WERI-Rb-1 (cell line): ENCODE measurements around the gene POGLUT2.

Experiments used
- DNase-seq: peaks from one replicate; pipeline ENCODE4 v3.0.0-alpha.2; 2020
- H3K27ac ChIP-seq: fragments of 250-450 bp; sonication (Bioruptor Pico); 2 replicates; pipeline ENCODE4 v1.5.1; 2020; ENCODE audit warnings: mild to moderate bottlenecking, moderate library complexity
- H3K27me3 ChIP-seq: fragments of 250-450 bp; sonication (Bioruptor Pico); 2 replicates; pipeline ENCODE4 v1.5.1; 2021; ENCODE audit warnings: mild to moderate bottlenecking, low read depth, moderate library complexity; ENCODE audit not compliant: insufficient read depth, severe bottlenecking
- H3K36me3 ChIP-seq: fragments of 250-450 bp; sonication (Bioruptor Pico); 2 replicates; pipeline ENCODE4 v1.5.1; 2020; ENCODE audit warnings: mild to moderate bottlenecking, moderate library complexity
- H3K4me3 ChIP-seq: 2 replicates; pipeline ENCODE4 v1.5.1; 2011; ENCODE audit warnings: low read depth, mild to moderate bottlenecking, control low read depth, low read length
- H3K9me3 ChIP-seq: fragments of 250-450 bp; sonication (Bioruptor Pico); 2 replicates; pipeline ENCODE4 v1.5.1; 2021; ENCODE audit warnings: mild to moderate bottlenecking, moderate library complexity; ENCODE audit not compliant: severe bottlenecking
- CTCF ChIP-seq: IDR thresholded peaks from 2 replicates; pipeline ENCODE4 v1.5.1; 2011; ENCODE audit warnings: low read depth, mild to moderate bottlenecking, control low read depth, inconsistent platforms, low read length

POGLUT2 gene

GRCh38 chr13:102770435-102770834, 28.3 kb downstream of the POGLUT2 start:
- Histone ChIP-seq H3K27ac (no peak overlapping the region), H3K36me3 (peaks cover 7% of the 10 kb centered on the region), H3K4me3 (no peak overlapping the region), H3K9me3 (peaks cover 3% of the 10 kb centered on the region), H3K27me3 (no peaks in the 10 kb centered on the region)
- DNase-seq: no peak
- TF ChIP-seq CTCF: no peak

- Histone ChIP-seq H3K4me3 (no peak overlapping the region), H3K36me3 (peaks cover 7% of the 10 kb centered on the region), H3K27me3 (no peaks in the 10 kb centered on the region), H3K9me3 (peaks cover 3% of the 10 kb centered on the region), H3K27ac (no peak overlapping the region)
- DNase-seq: no peak
- no peak for TF ChIP-seq CTCF
Observed at GRCh38 chr13:102769679-102770078, 29.1 kb downstream of the POGLUT2 start.

- Histone ChIP-seq H3K9me3 (peaks cover 3% of the 10 kb centered on the region), H3K27me3 (no peaks in the 10 kb centered on the region), H3K4me3 (no peak overlapping the region), H3K36me3 (peaks cover 5% of the 10 kb centered on the region), H3K27ac (no peak overlapping the region)
- no peak for TF ChIP-seq CTCF
- DNase-seq: no peak
Observed at GRCh38 chr13:102768909-102769308, 29.9 kb downstream of the POGLUT2 start.

- H3K27ac ChIP-seq: no peak overlapping the region
- H3K4me3 ChIP-seq: no peak overlapping the region
- TF ChIP-seq CTCF: no peak
- DNase-seq: no peak
- H3K9me3 ChIP-seq: no peaks in the 10 kb centered on the region
- H3K27me3 ChIP-seq: no peaks in the 10 kb centered on the region
- H3K36me3 ChIP-seq: peaks cover 4% of the 10 kb centered on the region; the same call in 1 of the 2 replicates
Observed at GRCh38 chr13:102763741-102764140, 35.0 kb downstream of the POGLUT2 start.

GRCh38 chr13:102761071-102761470, 37.7 kb downstream of the POGLUT2 start:
- Histone ChIP-seq H3K36me3 (no peaks in the 10 kb centered on the region), H3K9me3 (no peaks in the 10 kb centered on the region), H3K27me3 (no peaks in the 10 kb centered on the region), H3K27ac (no peak overlapping the region), H3K4me3 (no peak overlapping the region)
- no peak for DNase-seq
- no peak for TF ChIP-seq CTCF

- H3K4me3 ChIP-seq: no peak overlapping the region
- DNase-seq: no peak
- no peaks in the 10 kb centered on the region for H3K27me3 ChIP-seq
- H3K27ac ChIP-seq: no peak overlapping the region
- no peak for TF ChIP-seq CTCF
- H3K36me3 ChIP-seq: no peaks in the 10 kb centered on the region
- H3K9me3 ChIP-seq: no peaks in the 10 kb centered on the region
Observed at GRCh38 chr13:102758842-102759241, 39.9 kb downstream of the POGLUT2 start.
